HG03045 (cell line): ENCODE measurements around the gene MED19.
A peak's percentile ranks its signal among the peaks of the same experiment; 100 is the strongest.
"Not testable (repeated sequence)": the region's sequence is repeated elsewhere in the genome, so short reads cannot be mapped to it uniquely, and the experiment has no call there.

Experiments
- ATAC-seq: cut with Tn5 transposase; IDR thresholded peaks from one replicate; pipeline ENCODE4 v1.9.1; 2021; ENCODE audit warnings: mild to moderate bottlenecking, moderate library complexity; ENCODE audit not compliant: unreplicated experiment

Gene MED19, protein sequence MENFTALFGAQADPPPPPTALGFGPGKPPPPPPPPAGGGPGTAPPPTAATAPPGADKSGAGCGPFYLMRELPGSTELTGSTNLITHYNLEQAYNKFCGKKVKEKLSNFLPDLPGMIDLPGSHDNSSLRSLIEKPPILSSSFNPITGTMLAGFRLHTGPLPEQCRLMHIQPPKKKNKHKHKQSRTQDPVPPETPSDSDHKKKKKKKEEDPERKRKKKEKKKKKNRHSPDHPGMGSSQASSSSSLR

DNA sequence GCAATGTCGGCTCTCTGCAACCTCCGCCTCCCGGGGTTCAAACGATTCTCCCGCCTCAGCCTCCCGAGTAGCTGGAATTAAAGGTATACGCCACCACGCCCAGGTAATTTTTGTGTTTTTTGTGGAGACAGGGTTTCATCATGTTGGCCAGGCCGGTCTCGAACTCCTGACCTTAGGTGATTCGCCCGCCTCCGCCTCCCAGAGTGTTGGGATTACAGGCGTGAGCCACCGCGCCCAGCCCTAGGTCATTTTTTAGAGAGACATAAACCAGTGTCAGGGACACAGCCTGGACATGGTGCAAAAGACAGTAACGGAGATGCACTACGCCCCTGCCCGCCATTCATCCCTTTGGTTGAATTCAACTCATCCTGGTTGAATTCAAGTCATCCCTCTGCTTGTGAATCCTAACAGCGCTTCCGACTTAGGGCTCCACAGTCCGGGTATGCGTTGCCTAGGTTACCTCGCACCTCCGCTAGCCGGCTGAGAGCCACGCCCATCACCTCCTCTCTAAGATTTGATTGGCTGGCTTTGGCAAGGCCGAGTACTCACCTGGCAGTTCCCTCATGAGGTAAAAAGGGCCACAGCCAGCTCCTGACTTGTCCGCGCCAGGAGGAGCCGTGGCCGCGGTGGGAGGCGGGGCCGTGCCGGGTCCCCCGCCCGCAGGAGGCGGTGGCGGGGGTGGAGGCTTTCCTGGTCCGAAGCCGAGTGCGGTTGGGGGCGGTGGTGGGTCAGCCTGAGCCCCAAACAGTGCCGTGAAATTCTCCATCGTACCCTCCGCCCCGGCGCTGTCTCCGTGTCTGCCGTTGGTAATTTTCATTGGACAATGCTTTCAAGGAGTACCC, at the start of gene MED19:
Gene MED19 (minus strand): TSS at position 802 of the 842 bp plus-strand sequence. CDS start 36 bp downstream, at position 766.
- peak; percentile 49 for ATAC-seq

- ATAC-seq: no peak
These were observed 46.2 kb upstream of the MED19 start for GRCh38 chr11:57758174-57758573.

GRCh38 chr11:57752954-57753353, 40.9 kb upstream of the MED19 start:
- ATAC-seq: no peak

DNA sequence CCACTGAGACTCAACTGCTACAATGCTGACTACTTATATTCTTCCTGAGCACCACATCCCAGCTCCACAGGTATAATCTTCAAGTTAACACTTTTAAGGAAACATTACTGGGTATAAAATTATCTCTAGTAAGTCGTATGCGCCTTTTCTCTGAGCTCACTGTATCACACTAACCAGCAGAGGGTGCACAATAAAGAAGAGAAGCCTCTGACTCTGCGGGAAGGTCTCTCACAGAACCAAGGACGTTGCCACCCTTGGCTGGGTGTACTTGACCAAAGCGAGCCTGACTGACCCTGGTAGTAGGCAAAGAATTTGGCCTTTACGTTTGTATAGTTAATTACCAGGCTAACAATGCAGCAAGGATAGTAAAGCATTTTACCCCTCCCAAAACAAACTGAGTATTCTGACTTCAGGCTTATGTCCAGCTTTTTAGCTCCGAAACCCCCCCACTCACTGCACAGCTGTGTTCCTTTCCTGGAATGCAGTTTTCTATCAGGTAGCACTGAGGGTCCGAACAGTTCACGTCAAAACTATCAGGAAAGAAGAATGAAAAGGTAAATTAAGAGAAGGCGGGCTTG, 39.8 kb upstream of the MED19 start, which contains the start of gene BTBD18:
Gene BTBD18 (minus strand): TSS at position 144 of the 578 bp plus-strand sequence. CDS start 631 bp downstream, outside the sequence.
- no peak for ATAC-seq

DNA sequence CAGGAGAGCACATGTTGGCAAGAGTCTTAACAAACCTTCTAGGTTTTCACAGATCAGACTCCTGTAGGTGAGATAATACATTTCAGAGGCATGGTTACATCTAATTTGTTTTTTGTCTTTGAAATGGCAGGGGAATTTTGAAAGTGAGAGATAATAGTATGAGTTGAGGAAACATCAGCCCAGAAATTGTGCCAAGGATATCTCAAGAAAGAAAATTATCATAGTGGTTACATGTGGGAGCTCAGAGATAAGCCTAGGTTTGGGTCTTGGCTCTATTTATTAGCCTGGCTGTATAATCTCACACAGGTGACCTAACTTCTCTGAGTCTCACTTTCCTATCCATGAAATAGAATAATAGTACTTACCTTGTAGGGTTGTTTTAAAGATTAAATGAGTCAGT, 39.2 kb upstream of the MED19 start:
- no peak for ATAC-seq

DNA sequence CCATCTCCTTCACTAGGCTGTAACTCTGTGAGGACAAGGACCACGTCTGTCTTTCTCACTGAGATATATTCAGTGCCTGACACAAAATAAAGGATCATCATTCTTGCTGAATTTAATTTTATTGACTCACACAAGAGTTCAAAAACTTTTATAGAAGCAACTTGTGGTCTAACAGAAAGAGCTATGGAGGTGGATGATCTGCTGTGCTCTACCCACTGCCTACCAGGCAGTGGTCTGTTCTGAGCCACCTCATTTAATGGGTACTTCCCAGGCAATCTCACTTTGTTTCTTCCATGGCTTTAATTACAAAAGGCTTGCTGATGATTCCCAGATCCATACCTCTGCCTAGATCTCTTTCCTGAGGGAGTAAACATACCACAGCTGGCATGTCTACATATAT, 34.9 kb upstream of the MED19 start:
- ATAC-seq: no peak

DNA sequence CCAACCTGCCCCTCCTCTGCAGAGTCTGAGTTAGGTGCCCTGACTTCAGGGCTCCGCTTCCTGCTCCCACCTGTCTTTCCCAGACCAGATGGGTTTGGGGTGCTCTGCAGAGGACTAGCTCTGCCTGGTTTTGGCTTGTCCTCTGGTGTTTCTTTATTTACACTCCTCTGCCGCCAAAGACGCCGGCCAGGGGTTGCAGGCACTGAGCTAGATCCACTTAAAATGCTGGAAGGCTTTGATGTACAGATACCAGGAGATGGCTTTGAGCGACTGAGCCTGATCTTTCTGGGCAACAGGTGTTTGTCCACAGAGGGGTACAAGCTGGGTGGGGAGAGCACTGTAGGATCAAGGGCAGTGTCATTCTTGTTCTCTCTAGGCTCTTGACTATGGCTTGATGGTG, 33.2 kb upstream of the MED19 start:
- no peak for ATAC-seq

DNA sequence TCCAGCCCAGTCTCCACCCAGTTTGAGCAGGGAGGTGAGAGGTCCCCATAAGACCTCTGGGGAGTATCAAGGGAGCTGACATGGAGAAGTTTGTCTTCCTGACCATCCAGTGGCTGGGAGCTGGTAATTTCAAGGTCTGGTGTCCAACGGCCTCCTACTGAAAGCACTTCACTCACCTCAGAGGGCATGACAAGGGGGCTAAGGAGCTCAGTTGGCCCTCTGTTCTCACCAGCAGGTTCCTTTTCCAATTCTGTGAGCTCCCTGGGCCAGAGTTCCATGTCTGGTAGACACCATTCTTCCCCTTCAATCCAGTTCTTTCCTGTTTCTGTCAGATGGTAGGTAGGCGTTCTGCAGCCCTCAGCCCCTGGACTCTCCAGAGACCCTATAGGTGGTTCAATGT, 32.3 kb upstream of the MED19 start:
- no peak for ATAC-seq

DNA sequence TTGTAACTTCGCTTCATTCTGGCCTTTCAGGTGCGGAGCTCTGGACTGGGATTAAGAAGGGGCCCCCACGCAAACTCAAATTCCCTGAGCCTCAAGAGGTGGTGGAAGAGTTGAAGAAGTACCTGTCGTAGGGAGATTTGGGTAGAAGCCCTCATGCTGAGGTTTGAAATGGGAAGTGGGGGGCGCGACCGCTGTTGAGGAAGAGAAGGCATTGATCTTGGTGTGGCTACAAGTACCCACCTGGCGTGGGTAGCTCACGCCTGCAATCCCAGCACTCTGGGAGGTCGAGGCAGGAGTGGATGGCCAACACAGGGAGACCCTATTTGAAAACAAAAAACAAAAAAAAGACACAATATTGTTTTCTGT, 30.1 kb upstream of the MED19 start:
- ATAC-seq: no peak

GRCh38 chr11:57741132-57742086, 29.4 kb upstream of the MED19 start, which contains the start of gene SELENOH:
Gene SELENOH, plus strand, starts transcription at chr11:57741491. Its CDS starts 105 bp downstream, at chr11:57741596.
- ATAC-seq: peak; percentile 86

DNA sequence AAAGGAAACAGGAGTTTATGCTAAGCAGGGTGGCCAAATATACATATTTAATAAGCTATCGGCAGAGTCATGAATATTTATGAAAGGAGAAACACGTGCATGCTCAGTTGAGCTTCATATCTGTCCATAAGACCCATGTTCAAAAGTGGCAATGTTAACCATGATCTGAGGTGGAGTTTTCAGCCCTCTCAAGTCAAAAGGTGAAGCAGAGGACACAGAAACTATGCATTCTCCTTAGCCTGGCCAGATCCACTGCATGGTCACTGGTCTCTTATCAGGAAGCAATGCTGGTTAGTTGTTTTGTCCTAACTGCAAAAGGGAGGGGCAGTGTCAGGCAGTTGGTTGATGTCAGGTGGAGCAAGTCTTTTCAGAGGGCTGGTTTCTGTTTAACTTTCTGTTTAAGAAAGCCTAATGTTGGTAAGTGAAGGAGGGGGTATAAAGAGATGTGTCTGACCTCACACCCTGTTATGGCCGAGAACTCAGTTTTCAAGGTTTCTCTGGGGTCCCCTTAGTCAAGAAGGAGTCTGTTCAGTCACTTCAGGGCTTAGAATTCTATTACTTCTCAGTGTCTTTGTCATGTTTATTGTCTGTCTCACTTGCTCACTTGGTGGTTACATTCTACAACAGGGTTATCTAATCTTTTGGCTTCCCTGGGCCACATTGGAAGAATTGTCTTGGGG, 23.7 kb upstream of the MED19 start:
- ATAC-seq: no peak

DNA sequence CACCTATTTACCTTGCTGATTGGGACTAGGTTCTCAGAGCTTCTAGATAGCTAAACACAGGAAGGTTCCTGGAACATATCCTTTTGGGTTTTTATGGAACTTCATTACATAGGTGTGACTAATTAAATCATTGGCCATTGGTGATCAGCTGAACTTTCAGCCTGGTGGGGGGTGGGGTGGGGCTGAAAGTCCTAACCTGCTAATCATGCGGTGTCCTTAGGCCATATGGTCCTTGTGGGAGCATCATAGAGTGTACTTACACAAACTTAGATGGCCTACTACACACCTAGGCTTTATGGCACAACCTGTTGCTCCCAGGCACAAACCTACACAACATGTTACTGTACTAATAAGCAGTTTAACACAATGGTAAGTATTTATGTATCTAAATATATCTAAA, 20.6 kb upstream of the MED19 start:
- ATAC-seq: no peak

DNA sequence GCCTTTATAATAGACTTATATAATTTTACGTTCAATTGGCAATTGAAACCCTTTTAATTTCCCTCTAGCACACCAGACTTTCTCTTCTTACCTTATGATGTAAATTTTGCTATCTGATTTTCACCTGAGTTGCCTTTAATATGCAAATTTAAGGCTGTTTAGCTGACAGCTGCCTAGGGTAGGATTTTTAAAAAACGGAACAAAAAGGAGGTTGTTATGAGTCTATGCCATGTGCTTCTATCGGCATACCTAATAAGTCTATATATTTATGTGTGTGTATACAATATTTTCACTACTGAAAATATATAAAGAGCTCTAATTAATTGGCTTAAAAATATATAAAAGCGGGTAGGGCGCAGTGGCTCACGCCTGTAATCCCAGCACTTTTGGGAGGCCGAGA, 17.5 kb upstream of the MED19 start:
- no peak for ATAC-seq

DNA sequence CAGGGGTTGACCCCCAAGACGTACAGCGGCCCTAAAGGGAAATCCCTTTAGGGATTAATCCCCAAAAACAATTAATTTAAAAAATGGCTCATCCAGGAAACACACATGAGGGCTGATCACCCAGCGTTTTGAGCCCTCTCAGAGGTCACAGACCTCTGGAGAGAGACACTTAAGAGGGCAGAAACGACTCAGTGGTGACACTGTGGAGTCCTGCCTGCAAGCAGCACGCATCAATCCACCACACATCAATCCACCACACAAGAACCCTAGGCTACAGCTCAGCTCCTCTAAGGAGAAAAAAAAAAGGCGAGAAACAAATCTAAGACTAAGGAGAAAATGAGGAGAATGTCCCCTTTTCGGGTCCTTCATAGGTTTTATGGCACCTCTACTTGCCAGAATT, 16.8 kb upstream of the MED19 start:
- ATAC-seq: no peak

GRCh38 chr11:57727185-57727584, 15.2 kb upstream of the MED19 start:
- ATAC-seq: no peak

- not testable (repeated sequence) for ATAC-seq
These were observed 4.7 kb upstream of the MED19 start for GRCh38 chr11:57716726-57717125.

DNA sequence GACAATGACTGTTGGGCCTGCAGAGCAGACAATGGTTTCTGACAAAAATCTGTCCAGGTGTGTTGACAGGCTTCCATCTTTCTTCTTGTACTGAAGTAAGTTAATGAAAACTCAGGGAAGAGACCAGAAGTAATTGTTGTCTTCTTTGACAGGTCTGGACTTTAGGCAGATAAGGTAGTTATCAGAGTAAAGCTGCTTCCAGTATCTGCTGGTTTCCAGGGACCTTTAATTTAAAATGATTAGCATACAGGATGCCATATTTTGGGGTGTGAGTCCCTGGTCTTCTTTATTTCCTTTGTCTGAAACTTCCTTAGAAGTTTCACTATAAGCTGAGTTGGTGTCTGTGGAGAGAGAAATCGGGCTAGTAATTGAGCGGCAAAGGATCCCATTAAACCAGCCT, 1.8 kb upstream of the MED19 start:
- no peak for ATAC-seq

- ATAC-seq: peak; percentile 93
These were observed 488 bp upstream of the MED19 start, which contains the start of gene TMX2 for GRCh38 chr11:57712256-57713150. Gene TMX2, plus strand, starts transcription at chr11:57712593. Its CDS starts 26 bp downstream, at chr11:57712619.

DNA sequence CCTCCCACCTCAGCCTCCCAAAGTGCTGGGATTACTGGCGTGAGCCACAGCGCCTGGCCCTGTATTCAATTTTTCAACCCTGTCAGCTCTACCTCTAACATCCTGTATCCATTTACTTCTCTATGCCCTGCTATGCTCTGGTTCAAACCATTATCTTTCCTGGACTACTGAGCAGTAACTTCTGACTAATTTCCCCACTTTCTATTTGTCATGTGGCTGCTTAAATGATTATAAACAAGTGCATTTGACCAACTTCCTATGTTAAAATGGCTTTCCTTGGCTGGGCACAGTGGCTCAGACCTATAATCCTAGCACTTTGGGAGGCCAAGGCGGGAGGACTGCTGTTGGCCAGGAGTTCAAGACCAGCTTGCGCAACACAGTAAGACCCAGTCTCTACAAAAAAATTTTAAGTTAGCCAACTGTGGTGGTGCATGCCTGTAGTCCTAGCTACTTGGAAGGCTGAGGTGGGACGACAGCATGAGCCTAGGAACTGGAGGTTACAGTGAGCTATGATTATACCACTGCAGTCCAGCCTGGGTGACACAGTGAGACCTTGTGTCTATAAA, 2.1 kb downstream of the MED19 start:
- ATAC-seq: no peak
